ENCODE results near the gene NKPD1. TPM values are rescaled to one million over a fixed set of nuclear protein-coding genes. Genes with fewer than 3 reads are reported as not detected.

NKPD1 gene
- total RNA-seq, 5 donors from 2014 or later (not counting 1 experiment from before 2014, with no cell fraction given), result 0.95 to 1.3 (median 1.2) TPM

DNA sequence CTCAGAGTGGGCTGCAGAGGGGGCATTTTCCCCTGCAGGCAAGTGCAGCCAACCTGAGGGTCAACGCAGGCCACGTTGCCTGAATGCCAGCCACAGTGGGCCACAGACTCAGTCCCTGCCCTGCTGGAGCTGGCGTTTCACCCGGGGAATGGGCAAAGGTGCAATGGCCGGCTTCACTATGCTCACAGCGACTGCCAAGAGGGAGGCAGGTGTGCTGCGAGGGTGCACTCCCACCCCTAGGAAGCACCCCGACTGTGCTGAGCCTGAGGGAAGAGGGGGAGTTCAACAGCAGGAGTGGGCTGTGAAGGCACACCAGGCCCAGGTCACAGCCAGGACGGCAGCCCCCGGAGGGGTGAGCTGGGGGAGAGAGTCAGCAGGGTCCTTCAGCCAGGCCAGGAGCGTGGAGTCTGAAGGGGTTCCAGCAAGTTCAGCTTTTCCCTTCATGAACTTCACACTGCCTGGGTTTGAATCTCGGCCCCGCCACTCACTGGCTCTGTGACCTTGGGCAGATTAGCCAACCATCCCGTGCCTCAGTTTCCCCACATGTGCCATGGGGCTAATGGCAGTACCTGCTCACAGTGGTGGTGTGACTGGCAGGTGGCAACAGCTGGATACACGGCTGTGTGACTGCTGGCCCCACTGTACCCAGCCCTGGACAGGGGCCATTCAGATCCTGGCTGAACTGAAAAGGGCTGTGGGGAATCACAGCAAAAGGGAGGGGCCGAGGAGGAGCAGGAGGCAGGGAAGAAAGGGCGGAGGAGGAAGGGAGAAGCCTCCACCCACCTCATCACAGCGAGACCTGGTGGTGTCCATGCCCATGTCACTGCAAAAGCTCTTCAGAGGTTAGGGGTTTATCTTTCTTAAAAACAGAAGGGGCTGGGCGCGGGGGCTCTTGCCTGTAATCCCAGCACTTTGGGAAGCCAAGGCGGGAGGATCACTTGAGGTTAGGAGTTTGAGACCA lies 9.6 kb upstream of the NKPD1 start:
- Histone ChIP-seq H3K4me1 (ENCODE audit: control insufficient read depth in 1 of 2, extremely low read depth in 1 of 2, insufficient read depth in 2 of 2, low read length in 2 of 2) (peaks cover 22 to 59% of the 10 kb centered on the region in 2 experiments), H3K4me3 (ENCODE audit: control insufficient read depth in 1 of 2, extremely low read depth in 1 of 2, low read length in 1 of 2) (no peak overlapping the region), H3K36me3 (ENCODE audit: control insufficient read depth in 2 of 2, extremely low read depth in 1 of 2, insufficient read depth in 1 of 2, low read length in 1 of 2) (no peaks in the 10 kb centered on the region), H3K9me3 (no peaks in the 10 kb centered on the region), H3K27ac (ENCODE audit: low read length) (peak overlapping the region; percentile 78), H3K27me3 (replicated peaks in 1 of 2; ENCODE audit: control insufficient read depth in 2 of 2, extremely low read depth in 1 of 2, insufficient read depth in 2 of 2, low read length in 1 of 2) (no peaks in the 10 kb centered on the region)
- Mint-ChIP-seq H3K27me3 (no peaks in the 10 kb centered on the region), H3K4me1 (peaks cover 39 to 65% (median 45%) of the 10 kb centered on the region in 3 donors), H3K4me3 (peak overlapping the region in 1 of 3 donors; percentile 78), H3K27ac (peak overlapping the region; percentile 85 to 97), H3K36me3 (no peaks in the 10 kb centered on the region), H3K9me3 (no peaks in the 10 kb centered on the region)
- WGBS (ENCODE audit: insufficient coverage), result 93% methylated on average over 15 of the region's 21 CpGs
- ChIA-PET CTCF (interaction anchor here in 1 of 2 donors (0.6 kb wide), 1 partner anchor 473 kb away, joined by 3 read pairs; no protein-coding TSS in a partner anchor), POLR2A (no interaction called here)
- ATAC-seq (replicated peaks in 1 of 4), result no peak
- DNase-seq, result no peak

DNA sequence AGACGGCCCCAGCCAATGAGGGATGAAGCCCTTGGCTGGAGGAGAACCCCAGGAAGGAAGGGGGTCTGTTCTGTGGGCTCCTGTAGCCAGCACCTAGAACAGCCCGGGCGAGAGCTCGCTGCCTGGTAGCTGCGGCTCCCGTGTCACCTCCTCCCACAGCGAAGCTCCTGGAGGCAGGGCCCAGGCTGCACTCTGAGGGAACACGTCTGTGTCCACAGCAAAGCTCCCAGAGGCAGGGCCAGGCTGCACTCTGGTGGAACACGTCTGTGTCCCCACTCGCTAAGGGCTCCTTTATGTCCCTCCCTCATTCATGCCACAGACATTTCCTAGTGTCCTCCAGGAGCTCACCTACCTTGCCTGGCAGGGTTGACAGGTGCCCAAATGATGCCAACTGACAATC lies 8.8 kb upstream of the NKPD1 start:
- CTCF ChIA-PET, result no interaction called here
- Mint-ChIP-seq H3K4me3 (peak overlapping the region in 1 of 3 donors; percentile 78), H3K27ac (no peak overlapping the region), H3K27me3 (no peaks in the 10 kb centered on the region), H3K9me3 (no peaks in the 10 kb centered on the region), H3K4me1 (peaks cover 38 to 67% (median 45%) of the 10 kb centered on the region in 3 donors), H3K36me3 (no peaks in the 10 kb centered on the region)
- H3K4me1 ChIP-seq (ENCODE audit: control insufficient read depth in 1 of 2, extremely low read depth in 1 of 2, insufficient read depth in 2 of 2, low read length in 2 of 2), result peaks cover 22 to 68% of the 10 kb centered on the region in 2 experiments
- no peak overlapping the region for H3K4me3 ChIP-seq (ENCODE audit: control insufficient read depth in 1 of 2, extremely low read depth in 1 of 2, low read length in 1 of 2)
- H3K36me3 ChIP-seq (ENCODE audit: control insufficient read depth in 2 of 2, extremely low read depth in 1 of 2, insufficient read depth in 1 of 2, low read length in 1 of 2), result no peaks in the 10 kb centered on the region
- POLR2A ChIA-PET, result no interaction called here
- no peak for DNase-seq
- H3K27ac ChIP-seq (ENCODE audit: low read length), result no peak overlapping the region
- WGBS (ENCODE audit: insufficient coverage), result 91% methylated on average over 9 of the region's 10 CpGs
- no peaks in the 10 kb centered on the region for H3K27me3 ChIP-seq (replicated peaks in 1 of 2; ENCODE audit: control insufficient read depth in 2 of 2, extremely low read depth in 1 of 2, insufficient read depth in 2 of 2, low read length in 1 of 2)
- no peak for ATAC-seq (replicated peaks in 1 of 4)
- H3K9me3 ChIP-seq, result no peaks in the 10 kb centered on the region

DNA sequence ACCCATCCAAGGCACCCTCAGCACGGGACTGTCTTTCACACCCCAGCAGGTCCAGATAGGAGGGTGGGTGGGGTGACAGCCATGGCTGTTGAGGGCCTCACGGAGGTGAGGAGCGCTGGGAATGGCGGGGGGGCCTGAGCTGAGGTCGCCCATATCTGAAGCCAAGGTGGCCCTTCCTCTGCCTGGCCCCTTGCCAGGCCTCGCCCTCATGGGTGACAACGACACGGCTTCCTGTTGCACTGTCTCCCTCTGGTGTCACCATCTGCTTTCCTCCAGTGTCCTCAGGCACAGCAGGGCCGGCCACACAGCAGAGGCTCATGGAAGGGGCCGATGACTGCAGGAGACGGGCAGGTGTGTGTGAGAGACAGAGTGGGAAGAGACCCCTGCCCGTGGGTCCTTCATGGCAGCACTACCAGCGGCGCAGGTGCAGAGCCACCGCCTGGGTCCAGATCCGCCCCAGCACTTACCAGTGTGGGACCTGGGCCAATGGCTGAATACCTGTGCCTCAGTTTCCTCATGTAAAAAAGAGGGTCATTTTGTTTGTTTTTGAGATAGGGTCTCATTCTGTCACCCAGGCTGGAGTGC lies 8.1 kb upstream of the NKPD1 start:
- peaks cover 24 to 69% of the 10 kb centered on the region in 2 experiments for H3K4me1 ChIP-seq (ENCODE audit: control insufficient read depth in 1 of 2, extremely low read depth in 1 of 2, insufficient read depth in 2 of 2, low read length in 2 of 2)
- no peaks in the 10 kb centered on the region for H3K36me3 Mint-ChIP-seq
- no peaks in the 10 kb centered on the region for H3K27me3 ChIP-seq (replicated peaks in 1 of 2; ENCODE audit: control insufficient read depth in 2 of 2, extremely low read depth in 1 of 2, insufficient read depth in 2 of 2, low read length in 1 of 2)
- H3K4me3 Mint-ChIP-seq, result no peak overlapping the region
- no peaks in the 10 kb centered on the region for H3K9me3 Mint-ChIP-seq
- ChIA-PET POLR2A (no interaction called here), CTCF (no interaction called here)
- peak overlapping the region; percentile 6 to 72 for H3K27ac Mint-ChIP-seq
- H3K36me3 ChIP-seq (ENCODE audit: control insufficient read depth in 2 of 2, extremely low read depth in 1 of 2, insufficient read depth in 1 of 2, low read length in 1 of 2), result no peaks in the 10 kb centered on the region
- WGBS (ENCODE audit: insufficient coverage), result 83% methylated on average over 14 of the region's 16 CpGs
- H3K27ac ChIP-seq (ENCODE audit: low read length), result no peak overlapping the region
- peaks cover 44 to 70% (median 48%) of the 10 kb centered on the region in 3 donors for H3K4me1 Mint-ChIP-seq
- H3K27me3 Mint-ChIP-seq, result no peaks in the 10 kb centered on the region
- DNase-seq (no peak), ATAC-seq (replicated peaks in 1 of 4) (no peak)
- H3K4me3 ChIP-seq (ENCODE audit: control insufficient read depth in 1 of 2, extremely low read depth in 1 of 2, low read length in 1 of 2), result no peak overlapping the region
- H3K9me3 ChIP-seq, result no peaks in the 10 kb centered on the region

- Mint-ChIP-seq H3K4me3 (no peak overlapping the region), H3K27ac (peak overlapping the region in 1 of 2 donors; percentile 74), H3K4me1 (peaks cover 36 to 59% (median 37%) of the 10 kb centered on the region in 3 donors), H3K27me3 (no peaks in the 10 kb centered on the region), H3K36me3 (no peaks in the 10 kb centered on the region), H3K9me3 (no peaks in the 10 kb centered on the region)
- Histone ChIP-seq H3K27ac (ENCODE audit: low read length) (no peak overlapping the region), H3K9me3 (no peaks in the 10 kb centered on the region), H3K27me3 (replicated peaks in 1 of 2; ENCODE audit: control insufficient read depth in 2 of 2, extremely low read depth in 1 of 2, insufficient read depth in 2 of 2, low read length in 1 of 2) (no peaks in the 10 kb centered on the region), H3K36me3 (ENCODE audit: control insufficient read depth in 2 of 2, extremely low read depth in 1 of 2, insufficient read depth in 1 of 2, low read length in 1 of 2) (no peaks in the 10 kb centered on the region), H3K4me3 (ENCODE audit: control insufficient read depth in 1 of 2, extremely low read depth in 1 of 2, low read length in 1 of 2) (no peak overlapping the region), H3K4me1 (ENCODE audit: control insufficient read depth in 1 of 2, extremely low read depth in 1 of 2, insufficient read depth in 2 of 2, low read length in 2 of 2) (peaks cover 15 to 61% of the 10 kb centered on the region in 2 experiments)
- ChIA-PET POLR2A (interaction anchor here in 1 of 2 donors (0.6 kb wide), 1 partner anchor 1735 kb away, joined by 3 read pairs; no protein-coding TSS in a partner anchor), CTCF (interaction anchor here in 1 of 2 donors (0.8 kb wide), 1 partner anchor 17 kb away, joined by 4 read pairs; no protein-coding TSS in a partner anchor)
- ATAC-seq (replicated peaks in 1 of 4) (no peak), DNase-seq (no peak)
- 94% methylated on average over 12 of the region's 14 CpGs for WGBS (ENCODE audit: insufficient coverage)
These were observed 6.0 kb upstream of the NKPD1 start for GRCh38 chr19:45166723-45167252.

DNA sequence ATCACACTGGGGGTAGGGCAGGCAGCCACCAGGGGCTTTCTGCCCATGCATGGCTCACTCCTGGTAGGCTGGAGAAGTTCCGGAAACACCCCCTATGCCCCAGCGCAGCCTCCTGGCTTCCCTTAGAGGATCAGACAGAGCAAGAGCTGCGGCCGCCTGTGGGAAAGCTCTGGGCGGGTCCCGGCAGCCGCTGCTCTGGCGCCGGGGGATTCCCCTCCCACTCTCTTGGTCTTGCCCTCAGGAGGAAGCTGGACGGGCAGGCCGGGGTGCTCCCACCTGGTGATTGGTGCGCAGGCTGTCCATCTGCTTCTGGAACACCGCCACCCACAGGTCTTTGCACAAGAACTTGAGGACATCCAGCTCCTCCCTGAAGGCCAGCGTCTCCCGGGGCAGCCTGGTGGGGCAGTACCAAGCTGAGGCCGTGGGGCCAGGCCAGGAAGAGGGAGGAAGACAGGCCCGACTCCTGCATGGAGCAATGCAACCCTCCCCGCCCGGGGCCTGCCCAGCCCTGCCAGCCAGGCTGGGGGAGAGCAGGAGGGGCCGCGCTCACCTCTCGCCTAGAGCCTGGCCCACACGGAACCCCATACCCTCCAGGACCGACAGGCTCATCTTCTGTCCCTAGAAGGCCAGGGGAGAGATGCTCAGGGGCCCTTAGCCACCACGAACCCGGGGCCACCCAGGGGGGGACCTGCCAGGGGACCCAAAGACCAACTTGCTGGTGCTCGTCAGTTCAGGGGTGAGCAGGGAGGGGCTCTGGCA lies 4.0 kb upstream of the NKPD1 start:
- peak overlapping the region; percentile 25 for H3K27ac ChIP-seq (ENCODE audit: low read length)
- H3K9me3 Mint-ChIP-seq, result no peaks in the 10 kb centered on the region

More for the DNA sequence above, 4.0 kb upstream of the NKPD1 start:
- Mint-ChIP-seq H3K36me3 (no peaks in the 10 kb centered on the region), H3K4me3 (peak overlapping the region in 1 of 3 donors; percentile 42), H3K27ac (peak overlapping the region in 1 of 2 donors; percentile 46), H3K27me3 (peaks cover 0 to 2% of the 10 kb centered on the region in 2 donors), H3K4me1 (peaks cover 22 to 41% (median 24%) of the 10 kb centered on the region in 3 donors)
- H3K4me1 ChIP-seq (ENCODE audit: control insufficient read depth in 1 of 2, extremely low read depth in 1 of 2, insufficient read depth in 2 of 2, low read length in 2 of 2), result peaks cover 2 to 41% of the 10 kb centered on the region in 2 experiments
- no peaks in the 10 kb centered on the region for H3K9me3 ChIP-seq
- CTCF ChIA-PET, result interaction anchor here in 1 of 2 donors (0.5 kb wide), 1 partner anchor 18 kb away, joined by 5 read pairs; no protein-coding TSS in a partner anchor
- ATAC-seq (replicated peaks in 1 of 4) (peak; percentile 61 to 97 (median 70)), DNase-seq (peak in 31 of 35 experiments; percentile 14 to 76 (median 41))
- peaks cover 0 to 7% of the 10 kb centered on the region in 2 experiments for H3K27me3 ChIP-seq (replicated peaks in 1 of 2; ENCODE audit: control insufficient read depth in 2 of 2, extremely low read depth in 1 of 2, insufficient read depth in 2 of 2, low read length in 1 of 2)
- 50% methylated on average over 17 of the region's 27 CpGs for WGBS (ENCODE audit: insufficient coverage)
- no peak overlapping the region for H3K4me3 ChIP-seq (ENCODE audit: control insufficient read depth in 1 of 2, extremely low read depth in 1 of 2, low read length in 1 of 2)
- H3K36me3 ChIP-seq (ENCODE audit: control insufficient read depth in 2 of 2, extremely low read depth in 1 of 2, insufficient read depth in 1 of 2, low read length in 1 of 2), result no peaks in the 10 kb centered on the region
- POLR2A ChIA-PET, result interaction anchor here in 1 of 2 donors (0.6 kb wide), 1 partner anchor 24 kb away, joined by 4 read pairs; no protein-coding TSS in a partner anchor

Data from T-cell (primary cell).